GM19240 (cell line): ENCODE measurements around the gene INTU.
"Not testable (repeated sequence)": the region's sequence is repeated elsewhere in the genome, so short reads cannot be mapped to it uniquely, and the experiment has no call there.

Source experiments
- DNase-seq: peaks from one replicate; pipeline ENCODE4 v3.0.0; 2011; ENCODE audit warnings: low spot score; ENCODE audit not compliant: insufficient read length

INTU gene

DNA sequence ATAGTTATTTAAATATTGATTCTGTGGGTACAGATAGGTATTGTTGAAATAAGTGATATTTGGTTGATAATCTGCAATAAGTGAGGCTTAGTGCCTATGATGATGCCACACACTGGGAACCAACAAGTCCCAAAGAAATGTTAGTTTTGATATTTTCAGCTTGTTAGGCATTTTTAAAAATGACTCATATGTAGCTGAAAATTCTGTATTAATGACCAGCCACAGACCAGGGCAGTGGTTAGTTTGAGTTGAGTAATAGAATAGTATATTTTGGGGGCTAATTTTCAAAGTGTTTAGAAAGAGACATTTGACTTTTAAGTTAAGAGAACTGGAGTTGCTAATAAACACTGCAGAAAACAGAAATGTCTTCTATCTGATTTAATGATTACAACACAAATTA, 9.4 kb downstream of the INTU start:
- no peak for DNase-seq

DNA sequence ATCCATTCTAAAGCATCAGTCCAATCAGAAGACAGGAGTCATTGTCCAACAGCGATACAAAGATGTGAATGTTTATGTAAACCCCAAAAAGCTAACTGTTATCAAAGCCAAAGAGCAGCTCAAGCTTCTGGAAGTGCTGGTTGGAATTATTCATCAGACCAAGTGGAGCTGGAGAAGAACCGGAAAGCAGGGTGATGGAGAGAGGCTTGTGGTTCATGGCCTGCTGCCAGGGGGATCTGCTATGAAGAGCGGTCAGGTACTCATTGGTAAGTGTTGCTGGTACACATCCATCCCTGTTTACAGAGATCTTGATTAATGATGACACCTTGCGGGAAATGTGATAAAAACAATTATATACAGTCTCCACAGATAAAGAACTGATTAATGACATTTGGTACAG, 11.0 kb downstream of the INTU start:
- DNase-seq = no peak

DNA sequence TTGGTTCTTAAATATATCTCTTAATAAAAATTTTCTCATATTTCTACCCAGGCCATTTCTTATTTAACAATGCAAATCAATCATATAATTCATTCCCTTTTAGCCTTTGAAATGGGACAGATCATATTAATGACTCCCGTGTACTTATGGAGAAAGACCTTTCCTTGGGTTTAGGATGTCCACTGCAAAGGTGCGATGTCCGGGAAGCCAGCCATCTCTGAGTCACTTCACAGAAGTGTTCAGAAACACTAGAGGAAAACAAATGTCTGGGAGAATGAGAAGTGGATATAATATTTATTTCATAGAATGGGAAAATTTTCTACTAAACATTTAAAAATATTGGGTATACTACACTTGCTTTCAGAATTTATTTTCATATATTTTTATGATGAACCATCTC, 15.3 kb downstream of the INTU start:
- no peak for DNase-seq

DNA sequence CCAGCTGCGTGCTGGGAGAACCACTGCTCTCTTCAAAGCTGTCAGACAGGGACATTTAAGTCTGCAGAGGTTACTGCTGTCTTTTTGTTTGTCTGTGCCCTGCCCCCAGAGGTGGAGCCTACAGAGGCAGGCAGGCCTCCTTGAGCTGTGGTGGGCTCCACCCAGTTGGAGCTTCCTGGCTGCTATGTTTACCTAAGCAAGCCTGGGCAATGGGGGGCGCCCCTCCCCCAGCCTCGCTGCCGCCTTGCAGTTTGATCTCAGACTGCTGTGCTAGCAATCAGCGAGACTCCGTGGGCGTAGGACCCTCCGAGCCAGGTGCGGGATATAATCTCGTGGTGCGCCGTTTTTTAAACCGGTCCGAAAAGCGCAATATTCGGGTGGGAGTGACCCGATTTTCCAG, 22.8 kb downstream of the INTU start:
- DNase-seq = not testable (repeated sequence)

DNA sequence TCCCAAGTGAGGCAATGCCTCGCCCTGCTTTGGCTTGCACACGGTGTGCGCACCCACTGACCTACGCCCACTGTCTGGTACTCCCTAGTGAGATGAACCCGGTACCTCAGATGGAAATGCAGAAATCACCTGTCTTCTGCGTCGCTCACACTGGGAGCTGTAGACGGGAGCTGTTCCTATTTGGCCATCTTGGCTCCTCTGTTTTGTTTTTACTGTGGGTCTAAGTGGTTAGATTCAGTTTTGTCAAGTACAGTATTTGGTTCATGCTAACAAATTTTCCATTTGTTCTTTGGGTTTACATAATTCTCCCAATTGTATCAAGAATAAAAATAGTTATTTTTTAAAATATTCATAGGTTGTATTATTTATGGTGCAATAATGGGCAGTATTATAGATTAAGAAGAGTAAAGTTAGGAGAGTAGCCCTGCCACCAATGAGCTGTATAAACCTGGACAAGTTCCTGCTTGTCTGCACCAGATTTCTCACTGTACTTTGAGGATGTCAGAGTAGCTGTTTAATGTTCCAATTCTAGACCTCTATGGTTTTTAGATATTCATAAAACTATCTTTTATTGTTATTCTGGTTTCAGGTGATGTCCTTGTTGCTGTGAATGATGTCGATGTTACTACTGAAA, 23.4 kb downstream of the INTU start:
- no peak for DNase-seq

DNA sequence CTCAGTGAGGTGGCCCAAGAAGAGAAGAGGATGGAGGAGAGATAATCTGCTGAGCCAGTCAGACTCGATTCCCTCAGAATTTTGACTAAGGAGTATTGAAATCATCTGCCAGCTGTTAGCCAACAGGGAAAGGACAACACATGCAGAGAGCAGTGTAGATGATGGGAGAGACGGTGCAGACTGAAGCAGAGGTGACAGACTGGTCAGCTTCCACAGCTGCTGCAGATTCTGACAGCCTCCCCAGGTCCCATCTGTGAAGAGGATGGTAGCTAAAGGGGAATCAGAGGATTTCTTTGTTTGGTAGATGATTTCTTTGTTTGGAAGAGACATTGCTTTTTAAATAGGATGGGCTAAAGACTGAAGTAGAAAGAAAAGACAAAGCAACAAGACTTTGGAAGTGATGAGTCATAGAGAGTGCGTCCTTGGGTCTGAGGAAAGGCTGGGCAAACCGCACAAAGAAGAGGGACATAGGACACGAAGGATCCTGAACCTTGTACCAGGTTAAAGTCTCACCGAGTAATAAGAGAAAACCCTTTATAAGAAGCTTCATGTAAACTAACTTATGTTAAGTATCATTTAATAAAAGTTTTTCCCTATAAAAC, 27.6 kb downstream of the INTU start:
- DNase-seq = no peak

DNA sequence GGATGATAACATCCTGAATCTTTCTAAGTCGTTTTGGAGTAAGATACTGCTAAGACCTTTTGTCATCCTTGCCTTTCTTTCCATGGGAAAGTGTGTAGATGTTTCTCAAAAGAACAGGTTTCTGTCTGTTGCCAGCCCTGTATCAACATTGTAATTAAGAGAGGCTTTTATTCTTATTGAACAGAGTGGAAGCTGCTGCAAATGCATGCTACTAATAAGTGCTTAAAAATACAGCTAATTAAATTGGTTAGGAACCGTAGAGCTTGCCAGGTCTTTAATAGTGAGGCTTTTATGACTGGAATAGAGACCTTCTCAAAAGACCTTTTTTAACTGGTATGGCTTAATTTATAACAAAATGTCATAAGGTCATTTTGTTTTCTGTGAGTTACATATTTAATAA, 34.4 kb downstream of the INTU start:
- no peak for DNase-seq

DNA sequence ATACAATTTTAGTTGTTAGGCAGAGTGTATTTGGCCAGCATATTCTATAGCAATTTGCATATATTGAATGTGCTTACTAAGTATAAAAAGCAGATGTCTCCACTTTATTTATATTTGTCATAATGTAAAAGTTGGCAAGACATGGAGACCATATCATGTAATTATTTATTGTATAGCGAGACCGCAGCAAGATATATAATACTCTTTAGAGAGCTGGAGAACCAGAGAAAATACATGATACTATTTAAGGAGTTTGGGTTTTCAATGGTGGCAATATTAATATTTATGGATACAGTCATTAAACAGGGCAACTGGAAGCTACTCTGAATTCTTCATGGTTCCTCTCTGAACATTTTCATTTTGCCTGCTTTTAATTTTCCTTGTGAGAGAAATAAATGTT, 35.0 kb downstream of the INTU start:
- no peak for DNase-seq

DNA sequence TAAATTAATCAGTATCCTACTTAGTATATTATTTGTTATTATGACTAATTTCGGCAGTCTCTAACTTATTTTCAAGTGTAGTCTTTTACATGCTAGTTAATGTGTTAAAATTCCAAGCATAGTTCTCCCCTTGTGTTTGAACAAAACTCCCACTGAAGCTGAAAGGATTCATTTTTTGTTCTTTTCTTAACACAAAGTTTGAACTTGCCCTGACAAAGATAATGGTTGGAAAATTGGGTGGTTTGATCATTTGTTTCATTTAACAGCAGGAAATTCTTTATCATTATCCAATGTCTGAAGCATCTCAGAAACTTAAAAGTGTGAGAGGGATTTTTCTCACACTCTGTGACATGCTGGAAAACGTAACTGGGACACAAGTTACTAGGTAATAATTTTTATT, 36.0 kb downstream of the INTU start:
- DNase-seq = no peak

DNA sequence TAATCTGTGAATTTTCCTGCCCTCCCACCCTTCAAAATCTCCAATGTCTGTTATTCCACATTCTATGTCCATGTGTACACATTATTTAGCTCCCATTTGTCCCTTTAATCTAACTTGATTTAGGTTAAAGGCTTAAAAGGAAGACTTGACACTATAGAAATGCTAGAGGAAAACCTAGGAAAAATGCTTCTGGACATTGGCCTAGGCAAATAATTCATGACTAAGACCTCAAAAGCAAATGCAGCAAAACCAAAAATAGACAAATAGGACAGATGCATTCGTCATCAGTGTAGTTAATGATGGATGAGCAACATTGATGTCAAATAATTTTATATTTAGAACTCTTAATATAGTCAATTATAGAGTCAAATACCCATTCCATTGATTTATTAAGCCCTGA, 36.9 kb downstream of the INTU start:
- DNase-seq = no peak

DNA sequence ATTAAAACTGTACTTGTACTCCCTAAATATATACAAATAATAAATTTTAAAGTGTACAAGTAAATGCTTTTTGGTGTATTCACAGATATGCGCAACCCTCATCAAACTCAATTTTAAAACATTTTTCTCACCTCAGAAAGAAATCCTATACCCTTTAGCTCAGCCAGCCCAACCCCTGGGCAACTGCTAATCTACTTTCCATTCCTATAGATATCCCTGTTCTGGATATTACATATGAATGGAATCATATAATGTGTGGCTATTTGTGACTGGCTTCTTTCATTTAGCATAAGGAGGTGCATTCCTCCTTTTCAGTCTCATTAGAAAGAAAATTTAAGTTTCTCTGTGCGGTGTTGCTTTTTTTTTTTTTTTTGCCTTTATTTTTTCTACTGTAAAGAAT, 39.4 kb downstream of the INTU start:
- no peak for DNase-seq

DNA sequence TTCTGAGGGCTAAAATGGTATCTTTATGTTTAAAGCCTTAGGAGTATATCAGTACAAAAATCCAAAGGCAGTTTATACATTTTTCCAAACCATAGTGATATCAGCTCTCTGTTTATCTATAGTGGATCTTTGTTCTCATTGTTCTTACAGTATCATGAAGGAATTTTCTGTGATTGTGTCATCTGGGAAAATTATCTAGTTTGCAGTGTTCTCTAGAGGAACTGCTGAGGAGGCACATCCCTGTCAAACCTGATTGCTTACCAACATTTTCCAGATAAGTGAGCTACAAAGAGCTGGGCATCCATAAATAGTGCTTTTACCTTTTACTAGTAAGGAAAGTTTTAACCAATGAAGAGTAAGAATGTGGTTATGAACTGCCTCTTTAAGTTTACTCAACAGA, 52.5 kb downstream of the INTU start:
- no peak for DNase-seq

DNA sequence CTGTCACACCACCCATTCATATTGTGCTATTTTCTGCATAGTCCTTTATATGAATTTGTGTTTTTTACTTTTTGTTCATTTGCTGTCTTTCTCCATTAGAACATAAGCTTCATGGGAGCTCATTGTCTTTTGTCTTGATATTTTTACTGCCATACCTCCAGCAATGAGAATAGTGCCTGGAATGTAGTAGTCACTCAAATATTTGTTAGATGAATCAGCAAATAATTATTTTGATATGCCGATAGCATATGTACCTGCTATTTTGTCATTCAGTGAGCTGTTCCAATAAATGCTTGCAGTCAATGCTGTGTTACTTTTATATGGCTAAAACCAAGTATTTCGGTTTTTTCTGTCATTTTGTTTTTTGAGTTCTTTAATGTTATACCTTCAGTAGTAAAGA, 53.9 kb downstream of the INTU start:
- DNase-seq = no peak

DNA sequence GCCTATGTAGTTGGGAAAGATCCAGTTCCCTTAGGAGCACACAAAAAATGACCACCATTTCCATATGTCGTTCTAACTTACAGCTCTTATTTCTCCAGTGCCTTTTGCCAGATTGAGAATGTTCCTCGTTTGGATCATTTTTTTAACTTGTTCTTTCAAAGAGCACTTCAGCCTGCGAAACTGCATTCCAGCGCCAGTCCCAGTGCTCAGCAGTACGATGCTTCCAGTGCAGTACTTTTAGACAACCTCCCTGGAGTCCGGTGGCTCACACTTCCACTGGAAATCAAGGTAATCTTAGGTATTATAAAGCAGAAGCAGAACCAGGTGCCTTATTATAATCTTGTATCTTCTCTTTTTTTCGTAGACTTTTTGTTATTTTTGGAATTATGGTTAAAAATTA, 54.8 kb downstream of the INTU start:
- no peak for DNase-seq

DNA sequence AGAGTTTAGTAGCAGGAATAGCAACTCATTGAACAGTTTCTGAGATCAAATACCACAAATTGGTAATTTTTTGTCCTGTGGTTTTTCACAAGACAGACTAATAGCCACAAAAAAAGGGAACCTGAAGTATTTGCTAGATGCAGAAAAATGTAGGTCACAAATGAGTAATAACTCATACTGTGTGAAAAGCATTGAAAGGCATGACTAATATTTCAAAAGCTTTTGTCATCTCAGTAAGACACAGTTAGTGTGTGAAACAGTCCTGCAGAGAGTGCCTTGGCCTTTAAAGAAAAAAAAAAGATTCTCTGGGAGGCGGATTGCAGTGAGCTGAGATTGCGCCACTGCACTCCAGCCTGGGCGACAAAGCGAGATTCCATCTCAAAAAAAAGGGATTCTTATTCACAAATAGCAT, 66.0 kb downstream of the INTU start:
- DNase-seq = peak; percentile 5

DNA sequence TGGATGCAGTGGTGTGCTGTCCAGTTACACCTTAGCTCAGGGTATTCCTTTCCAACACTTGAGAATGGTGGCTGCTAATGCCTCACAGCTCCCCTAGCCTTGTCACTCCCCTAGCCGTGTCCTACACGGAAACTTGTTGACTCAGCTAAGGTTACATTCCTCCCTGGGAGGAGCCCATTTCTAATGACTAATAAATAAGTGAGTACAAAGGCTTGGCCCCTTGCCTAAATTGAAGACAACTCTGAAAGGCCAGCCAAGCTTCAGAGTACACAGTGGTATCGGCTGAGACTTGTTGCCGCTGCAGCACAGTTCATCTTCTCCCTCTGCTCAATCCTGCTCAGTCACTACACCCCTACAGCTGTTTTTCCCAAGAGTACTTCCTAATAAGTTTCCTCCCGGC, 76.2 kb downstream of the INTU start:
- DNase-seq = no peak

DNA sequence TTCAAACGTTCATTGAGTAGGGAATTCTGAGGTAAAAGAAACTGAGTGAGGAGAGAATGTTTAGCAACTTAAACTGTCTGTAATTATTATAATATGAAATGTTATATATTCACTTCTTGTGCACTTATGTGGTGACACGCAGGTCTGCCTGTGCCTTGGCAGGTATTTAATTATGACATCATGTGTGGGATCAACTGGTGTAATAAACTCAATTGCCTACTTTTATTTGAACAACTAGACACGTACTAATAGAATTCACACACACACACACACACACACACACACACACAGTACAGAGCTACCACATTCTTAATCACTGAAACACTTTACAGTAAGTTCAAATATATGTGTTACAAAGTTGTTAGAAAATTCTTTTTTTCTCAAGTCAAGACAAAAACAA, 76.7 kb downstream of the INTU start:
- DNase-seq = no peak

DNA sequence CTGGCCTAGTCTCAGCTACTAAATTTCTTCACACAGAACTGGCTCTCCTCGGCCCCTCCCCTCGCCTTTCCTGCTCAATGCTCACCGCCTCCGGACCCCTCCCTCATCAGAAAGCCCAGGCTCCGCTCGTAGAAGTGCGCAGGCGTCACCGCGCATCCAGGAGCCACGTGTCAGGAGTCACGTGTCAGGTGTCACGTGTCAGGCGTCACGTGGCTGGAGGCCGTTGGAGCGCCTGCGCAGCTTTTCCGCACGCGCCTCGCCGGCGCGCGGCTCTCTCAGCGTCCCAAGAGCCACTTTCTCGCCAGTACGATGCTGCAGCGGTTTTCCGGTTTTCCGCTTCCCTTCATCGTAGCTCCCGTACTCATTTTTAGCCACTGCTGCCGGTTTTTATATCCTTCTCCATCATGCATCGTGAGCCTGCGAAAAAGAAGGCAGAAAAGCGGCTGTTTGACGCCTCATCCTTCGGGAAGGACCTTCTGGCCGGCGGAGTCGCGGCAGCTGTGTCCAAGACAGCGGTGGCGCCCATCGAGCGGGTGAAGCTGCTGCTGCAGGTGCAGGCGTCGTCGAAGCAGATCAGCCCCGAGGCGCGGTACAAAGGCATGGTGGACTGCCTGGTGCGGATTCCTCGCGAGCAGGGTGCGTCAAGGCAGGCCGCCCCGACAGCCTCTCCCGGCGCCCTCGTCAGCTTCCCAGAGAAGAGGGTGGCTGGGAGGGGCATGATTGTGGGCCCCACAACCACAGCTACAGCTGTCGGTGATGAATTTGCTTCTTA, 97.6 kb downstream of the INTU start, which contains the start of gene SLC25A31:
Gene SLC25A31, plus strand, starts transcription at position 259 of the 772 bp plus-strand sequence. Its CDS starts 146 bp downstream, at position 405.
- DNase-seq = no peak

DNA sequence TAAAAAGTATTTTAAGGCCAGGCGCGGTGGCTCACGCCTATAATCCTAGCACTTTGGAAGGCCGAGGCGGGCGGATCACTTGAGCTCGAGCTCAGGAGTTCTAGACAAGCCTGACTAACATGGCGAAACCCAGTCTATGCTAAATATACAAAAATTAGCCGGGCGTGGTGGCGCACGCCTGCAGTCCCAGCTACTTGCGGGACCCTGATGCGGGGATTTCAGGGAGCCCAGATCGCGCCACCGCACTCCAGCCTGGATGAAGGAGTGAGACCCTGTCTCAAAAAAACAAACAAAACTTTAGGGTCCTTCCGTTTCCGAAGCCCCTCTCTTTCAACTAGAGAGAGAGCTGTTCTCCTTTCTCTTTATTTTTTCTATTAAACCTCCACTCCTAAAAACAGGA, 98.6 kb downstream of the INTU start:
- no peak for DNase-seq

DNA sequence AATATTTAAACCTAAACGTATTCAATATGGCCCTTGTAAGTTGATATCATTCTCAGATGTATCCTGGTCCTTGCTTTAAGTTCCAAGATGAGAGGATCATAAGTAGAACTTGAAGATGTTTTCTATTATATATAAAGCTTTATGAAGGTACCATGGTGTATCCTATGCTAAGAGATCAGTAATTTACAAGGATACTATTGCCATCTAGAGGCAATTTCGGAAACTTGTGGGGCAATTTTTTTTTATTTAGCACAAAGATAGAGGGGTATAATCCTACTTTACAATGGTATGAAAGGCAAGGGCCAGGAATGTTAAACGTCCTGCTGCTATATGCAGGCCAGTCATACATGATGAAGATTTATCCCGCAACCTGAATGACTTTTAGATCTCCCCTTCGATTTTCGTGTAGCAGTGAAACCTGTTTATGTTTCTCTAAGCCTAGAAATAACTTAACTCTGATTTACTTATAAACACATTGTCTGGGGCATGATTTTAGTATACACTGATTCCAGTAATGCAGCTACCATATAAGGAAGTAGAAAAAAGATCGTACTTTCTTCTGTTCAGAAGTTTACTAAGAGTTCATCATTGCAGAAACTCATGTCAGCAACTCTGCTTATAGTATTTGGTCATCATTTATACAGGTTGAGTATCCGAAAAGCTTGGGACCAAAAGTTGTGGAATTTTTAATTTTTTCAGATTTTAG, 100.0 kb downstream of the INTU start:
- DNase-seq = no peak

DNA sequence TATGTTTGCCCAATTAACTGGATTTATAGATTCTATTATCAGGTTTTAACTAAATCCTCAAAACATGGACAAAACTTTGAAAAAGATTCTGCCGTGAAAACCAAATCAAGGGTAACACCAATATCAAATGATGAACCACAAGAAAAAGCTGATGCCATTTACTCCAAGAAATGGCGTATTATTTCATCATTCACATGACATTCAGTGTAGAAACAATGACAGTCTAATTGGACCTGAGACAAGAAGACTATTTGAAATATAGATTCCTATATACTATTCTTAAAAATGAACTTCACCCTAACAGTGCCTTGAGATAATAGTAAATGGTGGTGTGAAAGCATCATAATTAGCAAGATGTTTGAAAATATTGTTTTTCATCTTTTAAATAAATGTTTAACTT, 102.2 kb downstream of the INTU start:
- DNase-seq = no peak

DNA sequence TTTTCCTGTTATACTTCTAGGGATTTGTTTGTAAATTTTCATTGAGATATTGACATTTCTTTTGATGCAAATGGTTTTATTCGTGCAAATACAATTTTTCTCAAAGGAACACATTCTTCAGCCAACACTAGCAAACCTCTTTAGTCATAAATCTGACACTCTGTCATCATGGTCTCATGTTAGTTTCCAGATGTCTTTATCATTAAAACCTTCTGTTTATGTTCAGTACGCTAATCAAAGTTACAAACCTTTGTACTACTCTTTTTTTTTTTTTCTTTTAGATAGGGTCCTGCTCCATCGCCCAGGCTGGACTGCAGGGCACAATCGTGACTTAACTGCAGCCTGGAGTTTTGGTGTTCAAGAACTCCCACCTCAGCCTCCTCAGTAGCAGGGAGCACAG, 104.5 kb downstream of the INTU start:
- DNase-seq = no peak
